Tibial artery (tissue), 4 donors: Measurements from ENCODE around the gene BRMS1L.

ENCODE experiments used
- DNase-seq, 2 donors: peaks; one replicate each; pipeline ENCODE4 v3.0.0-alpha.2; 2019
- H3K27ac ChIP-seq, 2 donors: fragments of 200-600 bp; sonication (generic) in 1 of 2; 1 replicate in 1 of 2; 2 replicates in 1 of 2; pipeline ENCODE4 v1.5.1; 2018 to 2019; ENCODE audit warnings: mild to moderate bottlenecking in 1 of 2
- H3K27me3 ChIP-seq, 2 donors: fragments of 200-600 bp; sonication (generic) in 1 of 2; one replicate each; pipeline versions ENCODE4 v1.5.1 to v1.6.0; 2016 to 2019
- H3K36me3 ChIP-seq, 3 donors: fragments of 200-600 bp; sonication (generic) in 2 of 3; one replicate each; pipeline ENCODE4 v1.5.1; 2016 to 2019; ENCODE audit warnings: mild to moderate bottlenecking in 2 of 3
- H3K4me1 ChIP-seq, 4 donors: fragments of 200-600 bp; sonication (generic) in 2 of 4; 1 replicate in 3 of 4; 2 replicates in 1 of 4; pipeline ENCODE4 v1.5.1; 2016 to 2019
- H3K4me3 ChIP-seq, 2 donors: fragments of 200-600 bp; sonication (generic) in 1 of 2; 1 replicate in 1 of 2; 2 replicates in 1 of 2; pipeline ENCODE4 v1.5.1; 2018 to 2019; ENCODE audit warnings: mild to moderate bottlenecking in 2 of 2
- H3K9me3 ChIP-seq, 3 donors: fragments of 200-600 bp; sonication (generic) in 1 of 3; one replicate each; pipeline ENCODE4 v1.5.1; 2016 to 2019
- CTCF ChIP-seq, 2 experiments: fragments of 200-600 bp in 1 of 2; fragments of 450-650 bp in 1 of 2; IDR thresholded peaks; one replicate each; pipeline ENCODE4 v1.5.1; 2017 to 2019; ENCODE audit warnings: antibody characterized with exemption in 2 of 2, mild to moderate bottlenecking in 1 of 2, moderate library complexity in 1 of 2
- intact Hi-C: fragments of 100-400 bp; cut with DNase I; formaldehyde crosslinking; loops from one replicate; pipeline ENCODE4 v1.15.0; 2023; ENCODE audit warnings: low total_unique reads

Gene BRMS1L

DNA sequence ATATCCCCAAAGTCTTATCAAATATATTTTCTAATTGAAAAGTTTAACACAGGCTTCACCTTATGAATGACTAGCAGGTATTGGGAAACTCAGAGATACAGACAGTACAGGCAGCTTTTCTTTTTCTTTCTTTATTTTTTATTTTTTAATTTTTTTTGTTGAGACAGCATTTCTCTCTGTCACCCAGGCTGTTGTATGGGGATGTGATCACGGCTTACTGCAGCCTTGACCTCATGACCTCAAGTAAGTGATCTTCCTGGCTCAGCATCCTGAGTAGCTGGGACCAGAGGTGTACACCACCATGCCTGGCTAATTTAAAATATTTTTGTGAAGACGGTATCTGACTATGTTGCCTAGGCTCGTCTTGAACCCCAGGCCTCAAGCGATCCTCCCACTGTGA lies 85.0 kb downstream of the BRMS1L start:
- Histone ChIP-seq H3K9me3 (no peaks in the 10 kb centered on the region), H3K4me3 (no peak overlapping the region), H3K4me1 (no peaks in the 10 kb centered on the region), H3K27ac (no peak overlapping the region), H3K27me3 (no peaks in the 10 kb centered on the region), H3K36me3 (no peaks in the 10 kb centered on the region)
- intact Hi-C loops = no loop called here
- no peak for TF ChIP-seq CTCF (IDR thresholded peaks at IDR 0.05)
- no peak for DNase-seq

DNA sequence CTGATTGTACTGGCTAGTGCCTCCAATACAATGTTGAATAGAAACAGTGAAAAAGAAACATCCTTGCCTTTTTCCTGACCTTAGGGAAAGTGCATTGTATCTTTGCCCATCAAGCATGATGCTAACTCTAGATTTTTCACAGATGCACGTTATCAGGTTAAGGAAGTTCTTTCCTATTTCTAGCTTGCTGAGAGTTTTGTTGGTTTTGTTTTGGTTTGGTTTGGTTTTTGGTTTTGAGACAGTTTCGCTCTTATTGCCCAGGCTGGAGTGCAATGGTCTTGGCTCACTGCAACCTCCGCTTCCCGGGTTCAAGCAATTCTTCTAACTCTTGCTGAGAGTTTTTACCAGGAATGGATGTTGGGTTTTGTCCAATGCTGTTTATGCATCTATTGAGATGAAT lies 89.0 kb downstream of the BRMS1L start:
- Histone ChIP-seq H3K36me3 (no peaks in the 10 kb centered on the region), H3K27ac (no peak overlapping the region), H3K4me1 (no peaks in the 10 kb centered on the region), H3K9me3 (no peaks in the 10 kb centered on the region), H3K27me3 (no peaks in the 10 kb centered on the region), H3K4me3 (no peak overlapping the region)
- no peak for DNase-seq
- TF ChIP-seq CTCF (IDR thresholded peaks at IDR 0.05) = no peak
- intact Hi-C loops = no loop called here

DNA sequence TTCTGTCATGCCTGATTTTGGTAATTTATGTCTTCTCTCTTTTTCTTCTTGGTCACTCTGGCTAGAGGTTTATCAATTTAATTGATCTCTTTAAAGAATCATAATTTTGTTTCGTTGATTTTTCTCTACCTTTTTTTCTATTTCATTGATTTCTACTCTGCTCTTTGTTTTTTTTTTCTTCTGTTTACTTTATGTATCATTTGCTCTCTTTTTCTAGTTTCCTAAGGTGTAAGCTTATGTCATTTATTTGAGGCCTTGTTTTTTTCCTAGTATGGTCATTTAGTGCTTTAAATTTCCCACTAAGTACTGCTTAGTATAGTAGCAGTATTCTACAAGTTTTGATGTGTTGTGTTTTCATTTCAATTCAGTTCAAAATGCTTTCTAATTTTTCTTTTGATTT lies 89.6 kb downstream of the BRMS1L start:
- Histone ChIP-seq H3K27me3 (no peaks in the 10 kb centered on the region), H3K27ac (no peak overlapping the region), H3K4me1 (no peaks in the 10 kb centered on the region), H3K9me3 (no peaks in the 10 kb centered on the region), H3K4me3 (no peak overlapping the region), H3K36me3 (no peaks in the 10 kb centered on the region)
- intact Hi-C loops = no loop called here
- no peak for TF ChIP-seq CTCF (IDR thresholded peaks at IDR 0.05)
- no peak for DNase-seq
